ENCODE data around the gene ERCC8. TPM values are rescaled to one million over a fixed set of nuclear protein-coding genes. Genes with fewer than 3 reads are reported as not detected.

Gene ERCC8
- total and polyA plus RNA-seq, 9 of the 15 experiments (the other 6 are each of a cell fraction or from before 2014, with no cell fraction given): 10.1 to 41.8 (median 24.4) TPM

GRCh38 chr5:60978968-60979367 is 34.1 kb upstream of the ERCC8 start (continued):
- TF ChIP-seq SMARCA4 (IDR thresholded peaks at IDR 0.05) (peak; percentile 97), LEF1 (IDR thresholded peaks at IDR 0.05) (peak; percentile 93), ATF1 (CRISPR knock-in tag; IDR thresholded peaks at IDR 0.05) (no peak), ATF1 (tag; IDR thresholded peaks at IDR 0.05) (0 out of 2 replicates have a peak, but pooled peaks have one; percentile 27), FOXJ2 (tag; IDR thresholded peaks at IDR 0.05) (no peak), NCOA6 (IDR thresholded peaks at IDR 0.05) (no peak), KLF6 (CRISPR knock-in tag; IDR thresholded peaks at IDR 0.05; ENCODE audit: borderline replicate concordance) (no peak), ELF2 (CRISPR knock-in tag; IDR thresholded peaks at IDR 0.05) (no peak), CBX8 (IDR thresholded peaks at IDR 0.05; ENCODE audit: borderline replicate concordance, extremely low read depth, low read depth, low read length, poor library complexity, severe bottlenecking) (no peak), HES1 (IDR thresholded peaks at IDR 0.05; ENCODE audit: low read depth) (peak; percentile 79), CUX1 (CRISPR knock-in tag; IDR thresholded peaks at IDR 0.05) (peak; percentile 81), NFIC (IDR thresholded peaks at IDR 0.05) (peak; percentile 84), STAT5A (IDR thresholded peaks at IDR 0.05; ENCODE audit: borderline replicate concordance, low read length) (peak; percentile 91), ZSCAN29 (IDR thresholded peaks at IDR 0.05) (no peak), E2F6 (IDR thresholded peaks at IDR 0.05; ENCODE audit: borderline replicate concordance in 1 of 2, extremely low read depth in 1 of 2, insufficient read depth in 1 of 2, insufficient read length in 1 of 2, low read depth in 1 of 2, low read length in 1 of 2, poor library complexity in 1 of 2, severe bottlenecking in 1 of 2) (peak in 1 of 2 experiments; percentile 6), CREB1 (IDR thresholded peaks at IDR 0.05) (peak; percentile 39; the same call in 1 of the 2 replicates), CREB1 (CRISPR knock-in tag; IDR thresholded peaks at IDR 0.05) (no peak), PBX2 (CRISPR knock-in tag; IDR thresholded peaks at IDR 0.05; ENCODE audit: low read depth) (0 out of 2 replicates have a peak, but pooled peaks have one; percentile 36), PBX2 (tag; conservative IDR thresholded peaks at IDR 0.05; ENCODE audit: low read depth) (peak; percentile 97), ATF7 (IDR thresholded peaks at IDR 0.05) (0 out of 2 replicates have a peak, but pooled peaks have one; percentile 36), TEAD2 (tag; IDR thresholded peaks at IDR 0.05) (peak; percentile 90)

Measured in K562 (cell line).